HG03196 (cell line): ENCODE results near the gene ENPP7.

Experiments used
- ATAC-seq: cut with Tn5 transposase; IDR thresholded peaks from one replicate; pipeline ENCODE4 v1.9.1; 2021; ENCODE audit not compliant: unreplicated experiment

The ENPP7 gene

GRCh38 chr17:79776376-79777119 is 45.8 kb downstream of the ENPP7 start:
- no peak for ATAC-seq

- peak; percentile 20 for ATAC-seq
Observed at GRCh38 chr17:79777120-79777893, 46.6 kb downstream of the ENPP7 start.

GRCh38 chr17:79777894-79778503 is 47.3 kb downstream of the ENPP7 start, which contains the start of gene CBX2:
Gene CBX2 (plus strand): TSS chr17:79778148. CDS start chr17:79778236, 88 bp downstream.
- peak; percentile 63 for ATAC-seq

- ATAC-seq = peak; percentile 5
Observed at GRCh38 chr17:79778504-79779083, 47.9 kb downstream of the ENPP7 start.

GRCh38 chr17:79779084-79779529 is 48.4 kb downstream of the ENPP7 start:
- no peak for ATAC-seq

- no peak for ATAC-seq
Observed at GRCh38 chr17:79779661-79780365, 49.1 kb downstream of the ENPP7 start.

GRCh38 chr17:79781012-79781650 is 50.4 kb downstream of the ENPP7 start:
- no peak for ATAC-seq

GRCh38 chr17:79781736-79782575 is 51.2 kb downstream of the ENPP7 start:
- no peak for ATAC-seq

- ATAC-seq = no peak
Observed at GRCh38 chr17:79783891-79784290, 53.1 kb downstream of the ENPP7 start.

GRCh38 chr17:79784353-79785016 is 53.7 kb downstream of the ENPP7 start:
- ATAC-seq = no peak

- ATAC-seq = no peak
Observed at GRCh38 chr17:79785017-79785899, 54.5 kb downstream of the ENPP7 start.

GRCh38 chr17:79785900-79786810 is 55.4 kb downstream of the ENPP7 start:
- ATAC-seq = no peak

- ATAC-seq = no peak
Observed at GRCh38 chr17:79786930-79787643, 56.3 kb downstream of the ENPP7 start.

GRCh38 chr17:79788455-79788854 is 57.7 kb downstream of the ENPP7 start:
- ATAC-seq = no peak

- no peak for ATAC-seq
Observed at GRCh38 chr17:79788989-79789942, 58.5 kb downstream of the ENPP7 start.
